H4 (cell line): ENCODE measurements around the gene NFIX. TPM values are rescaled to one million over a fixed set of nuclear protein-coding genes. Genes with fewer than 3 reads are reported as not detected.
"Not testable (repeated sequence)": the region's sequence is repeated elsewhere in the genome, so short reads cannot be mapped to it uniquely, and the experiment has no call there.

Experiments used
- DNase-seq: peaks from one replicate; pipeline ENCODE4 v3.0.0-alpha.2; 2015; ENCODE audit warnings: low spot score
- total RNA-seq: library from RNA; depleted of rRNA; stranded (reverse); fragments of >200 nt; shearing (Covaris generic); gene quantifications from 2 replicates; pipeline ENCODE4 v1.2.3, GENCODE V29; 2014

The NFIX gene
- total RNA-seq, 1 experiment from 2014 or later: 13.8 TPM

GRCh38 chr19:12957389-12957952 lies 37.8 kb upstream of the NFIX start:
- DNase-seq: not testable (repeated sequence)

- no peak for DNase-seq
These were observed 35.8 kb upstream of the NFIX start for GRCh38 chr19:12959481-12959880.

GRCh38 chr19:12965017-12965811 lies 30.1 kb upstream of the NFIX start:
- DNase-seq: peak; percentile 65

GRCh38 chr19:12965812-12966135 lies 29.5 kb upstream of the NFIX start:
- no peak for DNase-seq

- no peak for DNase-seq
These were observed 27.4 kb upstream of the NFIX start for GRCh38 chr19:12967907-12968306.

- DNase-seq: no peak
These were observed 25.8 kb upstream of the NFIX start, which contains the start of gene DAND5 for GRCh38 chr19:12969292-12969988. TSS of gene DAND5 (plus strand) at chr19:12969576. CDS start at chr19:12969661, 85 bp downstream.

- DNase-seq: no peak
These were observed 25.0 kb upstream of the NFIX start for GRCh38 chr19:12970070-12970820.

- DNase-seq: no peak
These were observed 22.0 kb upstream of the NFIX start for GRCh38 chr19:12973236-12973635.

GRCh38 chr19:12974301-12975220 lies 20.7 kb upstream of the NFIX start:
- no peak for DNase-seq

- DNase-seq: no peak
These were observed 20.0 kb upstream of the NFIX start for GRCh38 chr19:12975221-12975741.

GRCh38 chr19:12976109-12976508 lies 19.2 kb upstream of the NFIX start:
- not testable (repeated sequence) for DNase-seq

- no peak for DNase-seq
These were observed 15.3 kb upstream of the NFIX start for GRCh38 chr19:12979974-12980373.

GRCh38 chr19:12982648-12983047 lies 12.6 kb upstream of the NFIX start:
- DNase-seq: no peak

- no peak for DNase-seq
These were observed 12.2 kb upstream of the NFIX start for GRCh38 chr19:12983091-12983490.

- peak; percentile 47 for DNase-seq
These were observed 11.6 kb upstream of the NFIX start for GRCh38 chr19:12983542-12984142.

- no peak for DNase-seq
These were observed 11.1 kb upstream of the NFIX start for GRCh38 chr19:12984143-12984627.

GRCh38 chr19:12984683-12985048 lies 10.6 kb upstream of the NFIX start:
- no peak for DNase-seq

- DNase-seq: peak; percentile 79
These were observed 10.1 kb upstream of the NFIX start for GRCh38 chr19:12985049-12985776.

GRCh38 chr19:12986726-12987125 lies 8.5 kb upstream of the NFIX start:
- no peak for DNase-seq

GRCh38 chr19:12987190-12987589 lies 8.1 kb upstream of the NFIX start:
- DNase-seq: no peak
